H7 (cell line): ENCODE results near the gene PCDHB4. TPM values are rescaled to one million over a fixed set of nuclear protein-coding genes. Genes with fewer than 3 reads are reported as not detected.
A peak's percentile ranks its signal among the peaks of the same experiment; 100 is the strongest.
"Not testable (repeated sequence)": the region's sequence is repeated elsewhere in the genome, so short reads cannot be mapped to it uniquely, and the experiment has no call there.

Experiments
- DNase-seq: peaks from one replicate; pipeline ENCODE4 v3.0.0; 2012
- H3K27me3 ChIP-seq: 2 replicates; pipeline ENCODE4 v1.6.0; 2011; ENCODE audit warnings: mild to moderate bottlenecking, low read length; ENCODE audit not compliant: control insufficient read depth, insufficient read depth
- H3K36me3 ChIP-seq: replicated peaks from 2 replicates; pipeline ENCODE4 v1.5.1; 2011; ENCODE audit warnings: low read length; ENCODE audit not compliant: control insufficient read depth, insufficient read depth
- H3K4me3 ChIP-seq: 2 replicates; pipeline ENCODE4 v1.5.1; 2011; ENCODE audit warnings: low read depth, mild to moderate bottlenecking, control low read depth, low read length, moderate library complexity; ENCODE audit not compliant: insufficient read depth
- total RNA-seq: library from RNA; depleted of rRNA; stranded (reverse); fragments of >200 nt; shearing (Covaris generic); gene quantifications from 2 replicates; pipeline ENCODE4 v1.2.3, GENCODE V29; 2014; rRNA removed

The PCDHB4 gene
- total RNA-seq, result 0.35 and 0.41 TPM in 2 replicates

DNA sequence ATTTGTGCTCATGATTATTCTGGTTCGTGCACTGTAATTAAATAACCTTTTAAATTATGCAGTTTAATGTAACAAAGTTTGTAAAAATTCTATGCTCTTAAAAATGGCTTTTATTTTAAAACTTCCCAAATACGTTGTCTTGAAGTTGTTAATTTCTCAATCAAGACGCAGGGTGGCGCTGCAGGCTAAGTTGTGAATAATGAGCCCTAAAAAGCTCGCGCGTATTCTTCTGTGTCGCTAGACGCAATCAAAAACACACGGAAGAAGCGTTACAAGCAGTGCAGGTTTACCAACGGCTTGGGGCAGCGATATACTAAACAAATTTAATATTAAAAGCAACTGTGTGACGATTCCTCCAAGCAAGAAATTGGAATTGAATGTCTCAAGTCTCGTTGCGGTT, at the start of gene PCDHB4:
TSS of gene PCDHB4 (plus strand) at position 256 of the 400 bp plus-strand sequence. CDS start 181 bp downstream, outside the sequence.
- Histone ChIP-seq H3K36me3 (no peaks in the 10 kb centered on the region), H3K27me3 (no peaks in the 10 kb centered on the region), H3K4me3 (no peak within 1 kb of the TSS)
- peak; percentile 57 for DNase-seq

DNA sequence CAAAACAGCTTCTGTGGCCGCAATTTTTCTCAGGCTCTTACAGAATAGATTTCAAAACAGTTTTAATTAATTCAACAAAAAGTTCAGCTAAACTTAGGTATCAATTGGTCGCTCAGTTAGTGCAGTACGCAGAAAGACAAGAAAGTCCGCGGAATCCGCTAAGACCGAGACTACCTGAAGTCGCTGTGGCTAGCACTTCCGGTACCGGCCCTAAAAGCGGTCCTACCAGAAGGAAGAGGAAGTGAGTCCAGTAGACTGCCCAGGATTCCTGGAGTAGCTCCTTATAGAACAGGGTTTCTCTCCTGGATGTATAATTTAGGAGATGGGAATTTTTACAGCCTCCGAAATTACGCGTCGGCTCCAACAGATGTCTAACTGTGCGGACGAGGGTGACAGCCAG, 43.8 kb upstream of the PCDHB4 start:
- no peak for DNase-seq
- H3K4me3 ChIP-seq, result no peak overlapping the region; the same call in 1 of the 2 replicates
- no peaks in the 10 kb centered on the region for H3K27me3 ChIP-seq
- no peaks in the 10 kb centered on the region for H3K36me3 ChIP-seq

DNA sequence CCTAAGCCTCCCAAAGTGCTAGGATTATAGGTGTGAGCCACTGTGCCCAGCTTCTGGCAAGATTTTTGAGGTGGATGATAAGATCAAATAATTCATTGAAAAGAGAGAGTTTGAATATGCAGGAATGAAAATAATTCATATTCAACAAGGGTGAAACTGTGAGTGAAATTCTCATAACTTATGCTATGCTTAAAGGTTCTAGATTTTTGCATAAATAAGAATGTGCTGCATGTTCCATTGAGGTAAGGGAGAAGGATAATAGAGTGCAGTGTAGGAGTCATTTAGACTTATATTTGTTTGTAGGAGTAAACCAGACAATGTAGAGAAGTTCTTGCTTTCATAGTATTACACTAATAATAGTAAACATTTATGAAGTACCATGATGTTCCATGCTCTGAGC, 39.4 kb upstream of the PCDHB4 start:
- H3K36me3 ChIP-seq, result no peaks in the 10 kb centered on the region
- no peaks in the 10 kb centered on the region for H3K27me3 ChIP-seq
- H3K4me3 ChIP-seq, result no peak overlapping the region
- no peak for DNase-seq

DNA sequence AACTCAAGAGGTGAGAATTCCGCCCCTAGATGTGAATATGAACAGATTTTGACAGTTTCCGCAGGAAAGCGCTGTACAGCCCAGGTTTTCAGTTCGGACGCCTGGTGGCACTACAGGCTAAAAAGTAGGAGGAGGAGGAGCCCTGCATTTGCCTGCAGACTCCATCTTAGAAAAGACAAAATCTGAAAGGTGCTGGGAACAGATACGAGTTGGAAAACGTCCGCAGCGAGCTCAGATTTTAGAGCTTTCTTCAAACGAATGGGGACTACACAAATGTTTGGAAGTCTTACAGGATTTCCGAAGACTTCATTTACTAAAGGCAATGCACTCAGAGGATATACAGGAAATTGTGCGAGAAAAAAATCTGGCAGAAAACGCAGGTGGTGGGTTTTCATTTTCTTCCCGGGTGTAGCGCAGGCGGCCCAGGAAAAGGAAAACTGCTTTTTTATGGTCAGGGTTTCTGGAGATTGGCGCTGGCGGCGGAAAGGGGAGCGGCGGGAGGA, 37.1 kb upstream of the PCDHB4 start:
- no peaks in the 10 kb centered on the region for H3K27me3 ChIP-seq
- H3K4me3 ChIP-seq, result peak overlapping the region; percentile 18; the same call in 1 of the 2 replicates
- no peaks in the 10 kb centered on the region for H3K36me3 ChIP-seq
- DNase-seq, result peak; percentile 55

DNA sequence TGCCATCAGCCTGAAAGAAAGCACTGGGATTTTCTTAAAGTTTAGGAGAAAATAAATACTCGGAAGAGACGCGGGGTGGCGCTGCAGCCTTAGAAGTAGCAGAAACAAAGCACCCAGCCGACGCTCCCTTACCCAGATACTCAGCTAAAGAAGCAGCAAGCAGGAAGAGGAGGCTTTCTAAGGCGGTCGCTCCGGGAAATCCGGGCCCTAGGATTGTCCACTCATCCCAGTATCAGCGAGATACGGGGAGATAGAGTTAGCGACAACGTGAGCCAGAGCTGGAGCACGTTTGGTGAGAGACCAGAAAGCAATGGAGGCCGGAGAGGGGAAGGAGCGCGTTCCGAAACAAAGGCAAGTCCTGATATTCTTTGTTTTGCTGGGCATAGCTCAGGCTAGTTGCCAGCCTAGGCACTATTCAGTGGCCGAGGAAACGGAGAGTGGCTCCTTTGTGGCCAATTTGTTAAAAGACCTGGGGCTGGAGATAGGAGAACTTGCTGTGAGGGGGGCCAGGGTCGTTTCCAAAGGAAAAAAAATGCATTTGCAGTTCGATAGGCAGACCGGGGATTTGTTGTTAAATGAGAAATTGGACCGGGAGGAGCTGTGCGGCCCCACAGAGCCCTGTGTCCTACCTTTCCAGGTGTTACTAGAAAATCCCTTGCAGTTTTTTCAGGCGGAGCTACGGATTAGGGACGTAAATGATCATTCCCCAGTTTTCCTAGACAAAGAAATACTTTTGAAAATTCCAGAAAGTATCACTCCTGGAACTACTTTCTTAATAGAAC, 26.9 kb upstream of the PCDHB4 start, which contains the start of gene PCDHB2:
TSS of gene PCDHB2 (plus strand) at position 135 of the 782 bp plus-strand sequence. CDS start at position 311, 176 bp downstream.
- DNase-seq, result peak; percentile 75
- peak within 1 kb of the TSS; percentile 55 for H3K4me3 ChIP-seq
- H3K36me3 ChIP-seq, result no peaks in the 10 kb centered on the region
- H3K27me3 ChIP-seq, result no peaks in the 10 kb centered on the region

DNA sequence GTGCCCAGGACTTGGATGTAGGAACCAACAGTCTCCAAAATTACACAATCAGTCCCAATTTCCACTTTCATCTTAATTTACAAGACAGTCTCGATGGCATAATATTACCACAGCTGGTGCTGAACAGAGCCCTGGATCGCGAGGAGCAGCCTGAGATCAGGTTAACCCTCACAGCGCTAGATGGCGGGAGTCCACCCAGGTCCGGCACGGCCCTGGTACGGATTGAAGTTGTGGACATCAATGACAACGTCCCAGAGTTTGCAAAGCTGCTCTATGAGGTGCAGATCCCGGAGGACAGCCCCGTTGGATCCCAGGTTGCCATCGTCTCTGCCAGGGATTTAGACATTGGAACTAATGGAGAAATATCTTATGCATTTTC, 26.4 kb upstream of the PCDHB4 start:
- DNase-seq, result no peak
- Histone ChIP-seq H3K36me3 (no peaks in the 10 kb centered on the region), H3K4me3 (peak overlapping the region; percentile 55; the same call in 1 of the 2 replicates), H3K27me3 (no peaks in the 10 kb centered on the region)

DNA sequence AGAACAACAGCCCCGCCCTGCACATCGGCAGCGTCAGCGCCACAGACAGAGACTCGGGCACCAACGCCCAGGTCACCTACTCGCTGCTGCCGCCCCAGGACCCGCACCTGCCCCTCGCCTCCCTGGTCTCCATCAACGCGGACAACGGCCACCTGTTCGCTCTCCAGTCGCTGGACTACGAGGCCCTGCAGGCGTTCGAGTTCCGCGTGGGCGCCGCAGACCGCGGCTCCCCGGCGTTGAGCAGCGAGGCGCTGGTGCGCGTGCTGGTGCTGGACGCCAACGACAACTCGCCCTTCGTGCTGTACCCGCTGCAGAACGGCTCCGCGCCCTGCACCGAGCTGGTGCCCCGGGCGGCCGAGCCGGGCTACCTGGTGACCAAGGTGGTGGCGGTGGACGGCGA, 25.4 kb upstream of the PCDHB4 start:
- H3K36me3 ChIP-seq, DNase-seq, H3K4me3 ChIP-seq, H3K27me3 ChIP-seq: not testable (repeated sequence)

DNA sequence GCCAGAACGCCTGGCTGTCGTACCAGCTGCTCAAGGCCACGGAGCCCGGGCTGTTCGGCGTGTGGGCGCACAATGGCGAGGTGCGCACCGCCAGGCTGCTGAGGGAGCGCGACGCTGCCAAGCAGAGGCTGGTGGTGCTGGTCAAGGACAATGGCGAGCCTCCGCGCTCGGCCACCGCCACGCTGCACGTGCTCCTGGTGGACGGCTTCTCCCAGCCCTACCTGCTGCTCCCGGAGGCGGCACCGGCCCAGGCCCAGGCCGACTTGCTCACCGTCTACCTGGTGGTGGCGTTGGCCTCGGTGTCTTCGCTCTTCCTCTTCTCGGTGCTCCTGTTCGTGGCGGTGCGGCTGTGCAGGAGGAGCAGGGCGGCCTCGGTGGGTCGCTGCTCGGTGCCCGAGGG, 25.0 kb upstream of the PCDHB4 start:
- H3K27me3 ChIP-seq, H3K36me3 ChIP-seq, H3K4me3 ChIP-seq, DNase-seq: not testable (repeated sequence)

DNA sequence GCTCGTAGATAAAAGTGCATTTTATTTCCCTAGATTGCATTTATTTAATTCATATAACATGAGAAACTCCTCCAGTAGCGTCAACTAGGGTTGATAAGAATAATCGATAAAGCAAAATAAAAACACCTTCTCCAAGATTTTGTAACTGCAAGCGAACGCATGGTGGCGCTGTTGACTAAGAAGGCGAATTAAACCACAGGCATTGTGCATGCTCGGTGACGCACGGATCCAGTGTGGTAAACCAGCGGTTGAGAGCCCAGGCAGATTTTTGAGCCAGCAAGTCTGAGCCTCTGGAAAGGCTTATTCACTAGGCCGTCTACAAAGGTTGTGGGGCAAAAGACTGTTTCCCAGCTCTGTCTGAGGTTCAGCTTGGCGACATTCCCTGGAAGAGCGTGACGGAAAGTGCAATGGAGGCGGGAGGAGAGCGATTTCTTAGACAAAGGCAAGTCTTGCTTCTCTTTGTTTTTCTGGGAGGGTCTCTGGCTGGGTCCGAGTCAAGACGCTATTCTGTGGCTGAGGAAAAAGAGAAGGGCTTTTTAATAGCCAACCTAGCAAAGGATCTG, 21.3 kb upstream of the PCDHB4 start, which contains the start of gene PCDHB3:
TSS of gene PCDHB3 (plus strand) at position 231 of the 563 bp plus-strand sequence. CDS start at position 408, 177 bp downstream.
- H3K4me3 ChIP-seq, result peak within 1 kb of the TSS; percentile 20

DNA sequence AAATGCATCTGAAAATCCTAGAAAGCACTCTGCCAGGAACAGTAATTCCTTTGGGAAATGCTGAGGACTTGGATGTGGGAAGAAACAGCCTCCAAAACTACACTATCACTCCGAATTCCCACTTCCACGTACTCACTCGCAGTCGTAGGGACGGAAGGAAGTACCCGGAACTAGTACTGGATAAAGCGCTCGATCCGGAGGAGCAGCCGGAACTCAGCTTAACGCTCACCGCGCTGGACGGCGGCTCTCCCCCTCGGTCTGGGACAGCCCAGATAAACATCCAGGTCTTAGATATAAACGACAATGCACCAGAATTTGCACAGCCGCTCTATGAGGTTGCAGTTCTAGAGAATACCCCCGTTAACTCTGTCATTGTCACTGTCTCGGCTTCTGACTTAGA, 20.6 kb upstream of the PCDHB4 start:
- Histone ChIP-seq H3K27me3 (no peaks in the 10 kb centered on the region), H3K4me3 (no peak overlapping the region), H3K36me3 (no peaks in the 10 kb centered on the region)
- DNase-seq, result no peak

More for the DNA sequence above, 21.3 kb upstream of the PCDHB4 start, which contains the start of gene PCDHB3:
- peak; percentile 73 for DNase-seq
- H3K27me3 ChIP-seq, result no peaks in the 10 kb centered on the region
- no peaks in the 10 kb centered on the region for H3K36me3 ChIP-seq

DNA sequence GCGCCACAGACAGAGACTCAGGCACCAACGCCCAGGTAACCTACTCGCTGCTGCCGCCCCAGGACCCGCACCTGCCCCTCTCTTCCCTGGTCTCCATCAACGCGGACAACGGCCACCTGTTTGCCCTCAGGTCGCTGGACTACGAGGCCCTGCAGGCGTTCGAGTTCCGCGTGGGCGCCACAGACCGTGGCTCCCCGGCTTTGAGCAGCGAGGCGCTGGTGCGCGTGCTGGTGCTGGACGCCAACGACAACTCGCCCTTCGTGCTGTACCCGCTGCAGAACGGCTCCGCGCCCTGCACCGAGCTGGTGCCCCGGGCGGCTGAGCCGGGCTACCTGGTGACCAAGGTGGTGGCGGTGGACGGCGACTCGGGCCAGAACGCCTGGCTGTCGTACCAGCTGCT, 19.5 kb upstream of the PCDHB4 start:
- DNase-seq, H3K36me3 ChIP-seq, H3K27me3 ChIP-seq, H3K4me3 ChIP-seq: not testable (repeated sequence)

DNA sequence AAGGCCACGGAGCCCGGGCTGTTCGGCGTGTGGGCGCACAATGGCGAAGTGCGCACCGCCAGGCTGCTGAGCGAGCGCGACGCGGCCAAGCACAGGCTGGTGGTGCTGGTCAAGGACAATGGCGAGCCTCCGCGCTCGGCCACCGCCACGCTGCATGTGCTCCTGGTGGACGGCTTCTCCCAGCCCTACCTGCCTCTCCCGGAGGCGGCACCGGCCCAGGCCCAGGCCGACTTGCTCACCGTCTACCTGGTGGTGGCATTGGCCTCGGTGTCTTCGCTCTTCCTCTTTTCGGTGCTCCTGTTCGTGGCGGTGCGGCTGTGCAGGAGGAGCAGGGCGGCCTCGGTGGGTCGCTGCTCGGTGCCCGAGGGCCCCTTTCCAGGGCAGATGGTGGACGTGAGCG, 19.1 kb upstream of the PCDHB4 start:
- H3K4me3 ChIP-seq, DNase-seq, H3K36me3 ChIP-seq, H3K27me3 ChIP-seq: not testable (repeated sequence)

DNA sequence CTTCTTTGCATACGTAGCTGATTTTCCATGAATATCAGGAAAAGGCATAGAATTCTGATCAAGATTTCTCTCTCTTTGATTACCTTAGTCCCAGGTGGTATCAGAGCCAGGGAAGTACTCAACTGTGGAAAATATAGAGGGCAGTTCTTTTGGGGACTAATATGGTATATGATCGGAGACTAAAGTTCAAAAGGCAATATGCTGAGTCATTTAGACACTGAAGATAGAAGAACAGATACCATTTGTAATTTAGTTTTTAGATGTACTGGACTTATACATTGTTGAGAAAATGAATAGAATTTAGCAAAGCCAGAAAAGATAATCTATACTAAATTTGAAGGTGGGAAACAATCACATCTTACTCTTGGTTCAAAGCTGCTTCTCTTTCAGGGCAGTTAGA, 16.3 kb upstream of the PCDHB4 start:
- DNase-seq, result no peak
- H3K27me3 ChIP-seq, result no peaks in the 10 kb centered on the region
- H3K4me3 ChIP-seq, result no peak overlapping the region
- no peaks in the 10 kb centered on the region for H3K36me3 ChIP-seq

DNA sequence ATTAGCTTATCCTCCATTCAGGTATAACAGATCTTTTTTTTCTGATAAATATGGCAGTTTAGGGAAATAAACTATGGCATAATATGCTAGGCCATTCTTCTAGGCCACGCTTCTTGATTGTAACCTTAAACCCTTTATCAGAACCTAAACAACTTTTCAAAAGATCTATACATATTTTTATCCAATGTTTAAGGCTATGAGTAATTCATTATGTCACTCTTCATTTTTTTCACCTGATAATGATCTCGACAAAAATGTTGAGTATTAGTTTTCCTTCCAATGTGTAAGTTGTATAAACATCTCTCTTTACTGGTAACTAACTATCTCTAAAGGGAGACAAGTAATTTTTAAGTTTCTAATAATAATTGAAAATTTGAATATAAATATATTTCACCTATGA, 2.4 kb upstream of the PCDHB4 start:
- H3K27me3 ChIP-seq, result no peaks in the 10 kb centered on the region
- DNase-seq, result no peak
- no peak overlapping the region for H3K4me3 ChIP-seq
- no peaks in the 10 kb centered on the region for H3K36me3 ChIP-seq

DNA sequence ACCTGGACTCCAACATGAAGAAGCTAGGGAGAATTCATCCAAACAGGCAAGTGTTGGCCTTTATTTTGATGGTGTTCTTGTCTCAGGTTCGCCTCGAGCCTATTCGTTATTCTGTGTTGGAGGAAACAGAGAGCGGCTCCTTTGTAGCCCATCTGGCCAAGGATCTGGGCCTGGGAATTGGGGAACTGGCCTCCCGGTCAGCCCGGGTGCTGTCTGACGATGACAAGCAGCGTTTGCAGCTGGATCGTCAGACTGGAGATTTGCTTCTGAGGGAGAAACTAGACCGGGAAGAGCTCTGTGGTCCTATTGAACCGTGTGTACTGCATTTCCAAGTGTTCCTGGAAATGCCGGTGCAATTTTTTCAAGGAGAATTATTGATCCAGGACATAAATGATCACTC, 367 bp downstream of the PCDHB4 start:
- no peak overlapping the region for H3K4me3 ChIP-seq
- H3K36me3 ChIP-seq, result no peaks in the 10 kb centered on the region
- no peaks in the 10 kb centered on the region for H3K27me3 ChIP-seq
- peak; percentile 18 for DNase-seq
